WTC11 (cell line): ENCODE data around the gene TMEM117. TPM values are rescaled to one million over a fixed set of nuclear protein-coding genes. Genes with fewer than 3 reads are reported as not detected.

Experiments
- ATAC-seq: fragments of 200-7000 bp; cut with Tn5 transposase; 2 replicates; pipeline ENCODE4 v1.10.0; 2021; ENCODE audit warnings: mild to moderate bottlenecking, moderate library complexity
- CTCF ChIA-PET: fragments of 300-600 bp; sonication (Branson Sonifier 250); formaldehyde crosslinking; loops from one replicate; lab custom pipeline; 2021; ENCODE audit warnings: antibody characterized with exemption; lab: Charles Lee
- POLR2A ChIA-PET: fragments of 350-600 bp; sonication (Branson Sonifier 250); formaldehyde crosslinking; loops from one replicate; lab custom pipeline; 2021; ENCODE audit warnings: antibody characterized with exemption; lab: Charles Lee
- DNase-seq: peaks from one replicate; pipeline ENCODE4 v3.0.0; 2021; ENCODE audit warnings: low spot score
- H3K27ac Mint-ChIP-seq: 2 replicates; pipeline ENCODE4 v1.8.0; 2021; ENCODE audit warnings: mixed read lengths
- H3K27me3 Mint-ChIP-seq: 2 replicates; pipeline ENCODE4 v1.8.0; 2021; ENCODE audit warnings: low read depth, mild to moderate bottlenecking, moderate library complexity, mixed read lengths
- H3K36me3 Mint-ChIP-seq: 2 replicates; pipeline ENCODE4 v1.8.0; 2021; ENCODE audit warnings: mixed read lengths
- H3K4me1 Mint-ChIP-seq: 2 replicates; pipeline ENCODE4 v1.8.0; 2022; ENCODE audit warnings: mixed read lengths
- H3K4me3 Mint-ChIP-seq: 2 replicates; pipeline ENCODE4 v1.8.0; 2021; ENCODE audit warnings: mild to moderate bottlenecking, moderate library complexity, mixed read lengths
- H3K9me3 Mint-ChIP-seq: 2 replicates; pipeline ENCODE4 v1.8.0; 2021; ENCODE audit warnings: mixed read lengths
- CREB1 ChIP-seq: sonication (generic); formaldehyde crosslinking; IDR thresholded peaks from 2 replicates; pipeline ENCODE4 v1.8.0; 2023; ENCODE audit warnings: mild to moderate bottlenecking, missing genetic modification reagents
- FOXJ3 ChIP-seq: sonication (generic); formaldehyde crosslinking; IDR thresholded peaks from 2 replicates; pipeline ENCODE4 v1.9.0; 2021; ENCODE audit warnings: missing genetic modification reagents, mild to moderate bottlenecking, borderline replicate concordance
- JAZF1 ChIP-seq: fragments of 250-450 bp; sonication (Bioruptor Pico); IDR thresholded peaks from 2 replicates; pipeline ENCODE4 v1.9.0; 2021; ENCODE audit warnings: moderate library complexity, mild to moderate bottlenecking, inconsistent platforms
- KAT7 ChIP-seq: sonication (generic); formaldehyde crosslinking; IDR thresholded peaks from 2 replicates; pipeline ENCODE4 v1.8.1; 2023; ENCODE audit warnings: missing genetic modification reagents, mild to moderate bottlenecking, borderline replicate concordance
- MXD4 ChIP-seq: fragments of 250-450 bp; sonication (Bioruptor Pico); IDR thresholded peaks from 2 replicates; pipeline ENCODE4 v1.8.0; 2021; ENCODE audit warnings: mild to moderate bottlenecking, moderate library complexity, borderline replicate concordance
- NR3C1 ChIP-seq: sonication (generic); formaldehyde crosslinking; conservative IDR thresholded peaks from 2 replicates; pipeline ENCODE4 v1.8.1; 2023; ENCODE audit warnings: low read depth, mild to moderate bottlenecking, missing genetic modification reagents
- ZNF121 ChIP-seq: sonication (generic); formaldehyde crosslinking; IDR thresholded peaks from 2 replicates; pipeline ENCODE4 v1.8.0; 2023; ENCODE audit warnings: missing genetic modification reagents
- total RNA-seq: library from RNA; stranded (reverse); gene quantifications from 3 replicates; pipeline ENCODE4 v1.2.3, GENCODE V29; 2021
- TF ChIP-seq, protein P1 (sequence below): sonication (generic); formaldehyde crosslinking; IDR thresholded peaks from 2 replicates; pipeline ENCODE4 v1.8.0; 2022; ENCODE audit warnings: missing genetic modification reagents
- TF ChIP-seq, protein P2 (sequence below): fragments of 250-450 bp; sonication (Bioruptor Pico); IDR thresholded peaks from 2 replicates; pipeline ENCODE4 v1.9.0; 2021; ENCODE audit warnings: moderate library complexity, mild to moderate bottlenecking, inconsistent platforms, borderline replicate concordance
- TF ChIP-seq, protein P3 (sequence below): sonication (generic); formaldehyde crosslinking; IDR thresholded peaks from 2 replicates; pipeline ENCODE4 v1.8.1; 2022; ENCODE audit warnings: low read depth, missing genetic modification reagents, borderline replicate concordance
- TF ChIP-seq, protein P4 (sequence below): sonication (generic); formaldehyde crosslinking; conservative IDR thresholded peaks from 2 replicates; pipeline ENCODE4 v1.8.1; 2023; ENCODE audit warnings: mild to moderate bottlenecking, low read depth, missing genetic modification reagents, moderate library complexity
- TF ChIP-seq, protein P5 (sequence below): sonication (generic); formaldehyde crosslinking; IDR thresholded peaks from 2 replicates; pipeline ENCODE4 v1.8.1; 2023; ENCODE audit warnings: mild to moderate bottlenecking, moderate library complexity, missing genetic modification reagents
- TF ChIP-seq, protein P6 (sequence below): sonication (generic); formaldehyde crosslinking; IDR thresholded peaks from 2 replicates; pipeline ENCODE4 v1.8.1; 2023; ENCODE audit warnings: mild to moderate bottlenecking, missing genetic modification reagents, moderate library complexity
- TF ChIP-seq, protein P7 (sequence below): sonication (generic); formaldehyde crosslinking; IDR thresholded peaks from 2 replicates; pipeline ENCODE4 v1.8.0; 2022; ENCODE audit warnings: mild to moderate bottlenecking, missing genetic modification reagents
- TF ChIP-seq, protein P8 (sequence below): fragments of 250-450 bp; sonication (Bioruptor Pico); IDR thresholded peaks from 2 replicates; pipeline ENCODE4 v2.1.2; 2022; ENCODE audit warnings: mild to moderate bottlenecking, moderate library complexity

TMEM117 gene
- total RNA-seq, 1 experiment from 2014 or later = 1.5 TPM

DNA sequence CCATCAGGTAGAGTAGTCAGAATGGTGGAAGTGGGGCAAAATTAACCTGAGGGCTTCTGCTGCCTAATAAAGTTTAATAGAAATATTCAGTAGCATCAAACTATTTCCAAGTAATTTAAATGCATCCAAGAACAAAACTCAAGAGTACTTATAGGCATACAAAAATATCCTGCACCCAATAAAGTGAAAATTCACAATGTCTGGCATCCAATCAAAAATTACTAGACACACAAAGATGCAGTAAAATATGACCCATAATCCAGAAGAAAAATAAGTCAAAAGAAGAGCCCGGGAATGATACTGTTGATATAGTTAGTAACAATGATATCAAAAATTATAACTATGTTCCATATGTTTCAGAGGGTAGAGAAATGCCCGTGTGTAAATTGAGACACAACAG lies 95.3 kb downstream of the TMEM117 start (continued):
- TF ChIP-seq, protein P1, sequence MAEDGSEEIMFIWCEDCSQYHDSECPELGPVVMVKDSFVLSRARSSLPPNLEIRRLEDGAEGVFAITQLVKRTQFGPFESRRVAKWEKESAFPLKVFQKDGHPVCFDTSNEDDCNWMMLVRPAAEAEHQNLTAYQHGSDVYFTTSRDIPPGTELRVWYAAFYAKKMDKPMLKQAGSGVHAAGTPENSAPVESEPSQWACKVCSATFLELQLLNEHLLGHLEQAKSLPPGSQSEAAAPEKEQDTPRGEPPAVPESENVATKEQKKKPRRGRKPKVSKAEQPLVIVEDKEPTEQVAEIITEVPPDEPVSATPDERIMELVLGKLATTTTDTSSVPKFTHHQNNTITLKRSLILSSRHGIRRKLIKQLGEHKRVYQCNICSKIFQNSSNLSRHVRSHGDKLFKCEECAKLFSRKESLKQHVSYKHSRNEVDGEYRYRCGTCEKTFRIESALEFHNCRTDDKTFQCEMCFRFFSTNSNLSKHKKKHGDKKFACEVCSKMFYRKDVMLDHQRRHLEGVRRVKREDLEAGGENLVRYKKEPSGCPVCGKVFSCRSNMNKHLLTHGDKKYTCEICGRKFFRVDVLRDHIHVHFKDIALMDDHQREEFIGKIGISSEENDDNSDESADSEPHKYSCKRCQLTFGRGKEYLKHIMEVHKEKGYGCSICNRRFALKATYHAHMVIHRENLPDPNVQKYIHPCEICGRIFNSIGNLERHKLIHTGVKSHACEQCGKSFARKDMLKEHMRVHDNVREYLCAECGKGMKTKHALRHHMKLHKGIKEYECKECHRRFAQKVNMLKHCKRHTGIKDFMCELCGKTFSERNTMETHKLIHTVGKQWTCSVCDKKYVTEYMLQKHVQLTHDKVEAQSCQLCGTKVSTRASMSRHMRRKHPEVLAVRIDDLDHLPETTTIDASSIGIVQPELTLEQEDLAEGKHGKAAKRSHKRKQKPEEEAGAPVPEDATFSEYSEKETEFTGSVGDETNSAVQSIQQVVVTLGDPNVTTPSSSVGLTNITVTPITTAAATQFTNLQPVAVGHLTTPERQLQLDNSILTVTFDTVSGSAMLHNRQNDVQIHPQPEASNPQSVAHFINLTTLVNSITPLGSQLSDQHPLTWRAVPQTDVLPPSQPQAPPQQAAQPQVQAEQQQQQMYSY (CRISPR knock-in tag) = no peak
- no peak for TF ChIP-seq FOXJ3 (CRISPR knock-in tag)
- TF ChIP-seq, protein P2, sequence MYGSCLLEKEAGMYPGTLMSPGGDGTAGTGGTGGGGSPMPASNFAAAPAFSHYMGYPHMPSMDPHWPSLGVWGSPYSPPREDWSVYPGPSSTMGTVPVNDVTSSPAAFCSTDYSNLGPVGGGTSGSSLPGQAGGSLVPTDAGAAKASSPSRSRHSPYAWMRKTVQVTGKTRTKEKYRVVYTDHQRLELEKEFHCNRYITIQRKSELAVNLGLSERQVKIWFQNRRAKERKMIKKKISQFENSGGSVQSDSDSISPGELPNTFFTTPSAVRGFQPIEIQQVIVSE (CRISPR knock-in tag) = no peak

DNA sequence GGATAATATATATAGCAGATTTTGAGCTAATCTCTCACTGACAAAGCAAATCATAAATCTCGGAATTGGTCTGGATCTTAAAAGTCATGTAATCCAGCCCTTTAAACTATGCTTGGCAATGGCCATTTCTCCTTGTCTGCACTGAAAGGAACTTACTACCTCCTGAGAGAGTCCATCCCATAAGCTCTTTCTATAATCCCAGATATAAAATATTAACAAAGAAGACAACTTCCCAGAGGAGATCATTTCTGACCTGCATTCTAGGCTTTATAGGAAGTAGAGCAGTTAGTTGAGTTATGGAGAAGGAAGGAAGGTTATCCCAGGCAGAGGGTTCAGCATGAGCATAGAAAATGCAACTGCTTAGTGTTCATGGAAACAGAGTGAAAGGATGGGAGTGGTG lies 99.7 kb downstream of the TMEM117 start:
- no peaks in the 10 kb centered on the region for H3K4me1 Mint-ChIP-seq
- ATAC-seq (no peak), DNase-seq (no peak)
- no peak overlapping the region for H3K27ac Mint-ChIP-seq
- ChIA-PET POLR2A (no interaction called here), CTCF (no interaction called here)
- H3K27me3 Mint-ChIP-seq = no peaks in the 10 kb centered on the region
- peaks cover 9% of the 10 kb centered on the region for H3K36me3 Mint-ChIP-seq
- TF ChIP-seq, protein P3, sequence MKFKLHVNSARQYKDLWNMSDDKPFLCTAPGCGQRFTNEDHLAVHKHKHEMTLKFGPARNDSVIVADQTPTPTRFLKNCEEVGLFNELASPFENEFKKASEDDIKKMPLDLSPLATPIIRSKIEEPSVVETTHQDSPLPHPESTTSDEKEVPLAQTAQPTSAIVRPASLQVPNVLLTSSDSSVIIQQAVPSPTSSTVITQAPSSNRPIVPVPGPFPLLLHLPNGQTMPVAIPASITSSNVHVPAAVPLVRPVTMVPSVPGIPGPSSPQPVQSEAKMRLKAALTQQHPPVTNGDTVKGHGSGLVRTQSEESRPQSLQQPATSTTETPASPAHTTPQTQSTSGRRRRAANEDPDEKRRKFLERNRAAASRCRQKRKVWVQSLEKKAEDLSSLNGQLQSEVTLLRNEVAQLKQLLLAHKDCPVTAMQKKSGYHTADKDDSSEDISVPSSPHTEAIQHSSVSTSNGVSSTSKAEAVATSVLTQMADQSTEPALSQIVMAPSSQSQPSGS = no peak
- TF ChIP-seq, protein P4, sequence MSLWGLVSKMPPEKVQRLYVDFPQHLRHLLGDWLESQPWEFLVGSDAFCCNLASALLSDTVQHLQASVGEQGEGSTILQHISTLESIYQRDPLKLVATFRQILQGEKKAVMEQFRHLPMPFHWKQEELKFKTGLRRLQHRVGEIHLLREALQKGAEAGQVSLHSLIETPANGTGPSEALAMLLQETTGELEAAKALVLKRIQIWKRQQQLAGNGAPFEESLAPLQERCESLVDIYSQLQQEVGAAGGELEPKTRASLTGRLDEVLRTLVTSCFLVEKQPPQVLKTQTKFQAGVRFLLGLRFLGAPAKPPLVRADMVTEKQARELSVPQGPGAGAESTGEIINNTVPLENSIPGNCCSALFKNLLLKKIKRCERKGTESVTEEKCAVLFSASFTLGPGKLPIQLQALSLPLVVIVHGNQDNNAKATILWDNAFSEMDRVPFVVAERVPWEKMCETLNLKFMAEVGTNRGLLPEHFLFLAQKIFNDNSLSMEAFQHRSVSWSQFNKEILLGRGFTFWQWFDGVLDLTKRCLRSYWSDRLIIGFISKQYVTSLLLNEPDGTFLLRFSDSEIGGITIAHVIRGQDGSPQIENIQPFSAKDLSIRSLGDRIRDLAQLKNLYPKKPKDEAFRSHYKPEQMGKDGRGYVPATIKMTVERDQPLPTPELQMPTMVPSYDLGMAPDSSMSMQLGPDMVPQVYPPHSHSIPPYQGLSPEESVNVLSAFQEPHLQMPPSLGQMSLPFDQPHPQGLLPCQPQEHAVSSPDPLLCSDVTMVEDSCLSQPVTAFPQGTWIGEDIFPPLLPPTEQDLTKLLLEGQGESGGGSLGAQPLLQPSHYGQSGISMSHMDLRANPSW (CRISPR knock-in tag) = no peak
- TF ChIP-seq, protein P5, sequence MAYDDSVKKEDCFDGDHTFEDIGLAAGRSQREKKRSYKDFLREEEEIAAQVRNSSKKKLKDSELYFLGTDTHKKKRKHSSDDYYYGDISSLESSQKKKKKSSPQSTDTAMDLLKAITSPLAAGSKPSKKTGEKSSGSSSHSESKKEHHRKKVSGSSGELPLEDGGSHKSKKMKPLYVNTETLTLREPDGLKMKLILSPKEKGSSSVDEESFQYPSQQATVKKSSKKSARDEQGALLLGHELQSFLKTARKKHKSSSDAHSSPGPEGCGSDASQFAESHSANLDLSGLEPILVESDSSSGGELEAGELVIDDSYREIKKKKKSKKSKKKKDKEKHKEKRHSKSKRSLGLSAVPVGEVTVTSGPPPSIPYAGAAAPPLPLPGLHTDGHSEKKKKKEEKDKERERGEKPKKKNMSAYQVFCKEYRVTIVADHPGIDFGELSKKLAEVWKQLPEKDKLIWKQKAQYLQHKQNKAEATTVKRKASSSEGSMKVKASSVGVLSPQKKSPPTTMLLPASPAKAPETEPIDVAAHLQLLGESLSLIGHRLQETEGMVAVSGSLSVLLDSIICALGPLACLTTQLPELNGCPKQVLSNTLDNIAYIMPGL (CRISPR knock-in tag) = no peak
- no peak for TF ChIP-seq CREB1 (CRISPR knock-in tag)
- TF ChIP-seq KAT7 (CRISPR knock-in tag) = no peak
- TF ChIP-seq MXD4 = no peak
- TF ChIP-seq JAZF1 (CRISPR knock-in tag) = no peak
- no peak for TF ChIP-seq ZNF121 (CRISPR knock-in tag)
- TF ChIP-seq NR3C1 (CRISPR knock-in tag) = no peak
- TF ChIP-seq, protein P6, sequence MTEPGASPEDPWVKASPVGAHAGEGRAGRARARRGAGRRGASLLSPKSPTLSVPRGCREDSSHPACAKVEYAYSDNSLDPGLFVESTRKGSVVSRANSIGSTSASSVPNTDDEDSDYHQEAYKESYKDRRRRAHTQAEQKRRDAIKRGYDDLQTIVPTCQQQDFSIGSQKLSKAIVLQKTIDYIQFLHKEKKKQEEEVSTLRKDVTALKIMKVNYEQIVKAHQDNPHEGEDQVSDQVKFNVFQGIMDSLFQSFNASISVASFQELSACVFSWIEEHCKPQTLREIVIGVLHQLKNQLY (CRISPR knock-in tag) = no peak
- TF ChIP-seq, protein P7, sequence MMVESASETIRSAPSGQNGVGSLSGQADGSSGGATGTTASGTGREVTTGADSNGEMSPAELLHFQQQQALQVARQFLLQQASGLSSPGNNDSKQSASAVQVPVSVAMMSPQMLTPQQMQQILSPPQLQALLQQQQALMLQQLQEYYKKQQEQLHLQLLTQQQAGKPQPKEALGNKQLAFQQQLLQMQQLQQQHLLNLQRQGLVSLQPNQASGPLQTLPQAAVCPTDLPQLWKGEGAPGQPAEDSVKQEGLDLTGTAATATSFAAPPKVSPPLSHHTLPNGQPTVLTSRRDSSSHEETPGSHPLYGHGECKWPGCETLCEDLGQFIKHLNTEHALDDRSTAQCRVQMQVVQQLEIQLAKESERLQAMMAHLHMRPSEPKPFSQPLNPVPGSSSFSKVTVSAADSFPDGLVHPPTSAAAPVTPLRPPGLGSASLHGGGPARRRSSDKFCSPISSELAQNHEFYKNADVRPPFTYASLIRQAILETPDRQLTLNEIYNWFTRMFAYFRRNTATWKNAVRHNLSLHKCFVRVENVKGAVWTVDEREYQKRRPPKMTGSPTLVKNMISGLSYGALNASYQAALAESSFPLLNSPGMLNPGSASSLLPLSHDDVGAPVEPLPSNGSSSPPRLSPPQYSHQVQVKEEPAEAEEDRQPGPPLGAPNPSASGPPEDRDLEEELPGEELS (CRISPR knock-in tag) = no peak
- TF ChIP-seq, protein P8, sequence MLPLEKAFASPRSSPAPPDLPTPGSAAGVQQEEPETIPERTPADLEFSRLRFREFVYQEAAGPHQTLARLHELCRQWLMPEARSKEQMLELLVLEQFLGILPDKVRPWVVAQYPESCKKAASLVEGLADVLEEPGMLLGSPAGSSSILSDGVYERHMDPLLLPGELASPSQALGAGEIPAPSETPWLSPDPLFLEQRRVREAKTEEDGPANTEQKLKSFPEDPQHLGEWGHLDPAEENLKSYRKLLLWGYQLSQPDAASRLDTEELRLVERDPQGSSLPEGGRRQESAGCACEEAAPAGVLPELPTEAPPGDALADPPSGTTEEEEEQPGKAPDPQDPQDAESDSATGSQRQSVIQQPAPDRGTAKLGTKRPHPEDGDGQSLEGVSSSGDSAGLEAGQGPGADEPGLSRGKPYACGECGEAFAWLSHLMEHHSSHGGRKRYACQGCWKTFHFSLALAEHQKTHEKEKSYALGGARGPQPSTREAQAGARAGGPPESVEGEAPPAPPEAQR = no peak
- peaks cover 15% of the 10 kb centered on the region for H3K9me3 Mint-ChIP-seq
- H3K4me3 Mint-ChIP-seq = no peak overlapping the region
